ENCODE measurements around the gene CALML4.
A peak's percentile ranks its signal among the peaks of the same experiment; 100 is the strongest.
"Not testable (repeated sequence)": the region's sequence is repeated elsewhere in the genome, so short reads cannot be mapped to it uniquely, and the experiment has no call there.

The CALML4 gene

GRCh38 chr15:68224546-68225250 lies 19.6 kb upstream of the CALML4 start:
- DNase-seq: no peak

DNA sequence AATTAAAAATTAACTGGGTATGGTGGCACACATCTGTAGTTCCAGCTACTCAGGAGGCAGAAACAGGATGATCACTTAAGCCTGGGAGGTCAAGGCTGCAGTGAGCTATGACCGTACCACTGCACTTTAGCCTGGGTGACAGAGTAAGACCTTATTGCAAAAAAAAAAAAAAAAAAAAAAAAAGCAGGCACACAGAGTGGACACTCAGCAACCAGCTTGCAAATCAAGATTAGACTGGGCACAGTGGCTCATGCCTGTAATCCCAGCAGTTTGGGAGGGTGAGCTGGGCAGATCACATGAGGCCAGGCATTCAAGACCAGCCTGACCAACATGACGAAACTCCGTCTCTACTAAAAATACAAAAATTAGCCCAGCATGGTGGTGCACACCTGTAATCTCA lies 19.0 kb upstream of the CALML4 start:
- no peak for DNase-seq

GRCh38 chr15:68223171-68223570 lies 18.0 kb upstream of the CALML4 start:
- no peak for DNase-seq

- not testable (repeated sequence) for DNase-seq
Measured at GRCh38 chr15:68222432-68222743, 17.3 kb upstream of the CALML4 start.

DNA sequence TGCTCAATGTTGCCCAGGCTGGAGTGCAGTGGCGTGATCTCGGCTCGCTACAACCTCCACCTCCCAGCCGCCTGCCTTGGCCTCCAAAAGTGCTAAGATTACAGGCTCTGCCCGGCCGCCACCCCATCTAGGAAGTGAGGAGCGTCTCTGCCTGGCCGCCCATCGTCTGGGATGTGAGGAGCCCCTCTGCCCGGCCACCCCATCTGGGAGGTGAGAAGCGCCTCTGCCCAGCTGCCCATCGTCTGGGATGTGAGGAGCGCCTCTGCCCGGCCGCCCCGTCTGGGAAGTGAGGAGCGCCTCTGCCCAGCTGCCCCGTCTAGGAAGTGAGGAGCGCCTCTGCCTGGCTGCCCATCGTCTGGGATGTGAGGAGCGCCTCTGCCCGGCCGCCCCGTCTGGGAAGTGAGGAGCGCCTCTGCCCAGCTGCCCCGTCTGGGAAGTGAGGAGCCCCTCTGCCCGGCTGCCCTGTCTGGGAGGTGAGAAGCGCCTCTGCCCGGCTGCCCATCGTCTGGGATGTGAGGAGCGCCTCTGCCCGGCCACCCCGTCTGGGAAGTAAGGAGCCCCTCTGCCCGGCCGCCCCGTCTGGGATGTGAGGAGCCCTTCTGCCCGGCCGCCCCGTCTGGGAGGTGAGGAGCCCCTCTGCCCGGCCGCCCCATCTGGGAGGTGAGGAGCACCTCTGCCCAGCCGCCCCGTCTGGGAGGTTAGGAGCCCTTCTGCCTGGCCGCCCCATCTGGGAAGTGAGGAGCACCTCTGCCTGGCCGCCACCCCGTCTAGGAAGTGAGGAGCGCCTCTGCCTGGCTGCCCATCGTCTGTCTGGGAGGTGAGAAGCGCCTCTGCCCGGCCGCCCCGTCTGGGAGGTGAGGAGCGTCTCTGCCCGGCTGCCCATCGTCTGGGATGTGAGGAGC lies 16.6 kb upstream of the CALML4 start:
- not testable (repeated sequence) for DNase-seq

- no peak for DNase-seq
Measured at GRCh38 chr15:68220967-68221366, 15.8 kb upstream of the CALML4 start.

DNA sequence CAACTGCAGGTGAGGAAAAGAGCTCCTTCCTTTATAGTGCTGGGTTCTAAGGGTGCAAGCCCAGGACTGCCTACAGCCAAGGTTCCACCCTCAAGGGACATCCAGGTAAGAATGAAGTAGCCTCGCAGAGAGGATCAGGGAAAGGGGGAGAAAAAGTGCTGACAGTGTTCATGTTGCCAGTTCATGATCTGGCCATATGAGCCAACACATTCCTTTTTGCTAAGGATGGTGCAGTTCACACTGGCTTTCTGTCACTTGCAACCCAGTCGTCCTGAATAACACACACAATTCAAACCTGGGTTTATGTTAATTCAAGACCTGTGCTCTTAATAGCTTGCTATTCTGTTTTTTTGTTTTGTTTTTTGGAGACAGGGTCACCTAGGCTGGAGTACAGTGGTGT lies 15.4 kb upstream of the CALML4 start:
- DNase-seq: no peak

GRCh38 chr15:68218847-68219798 lies 14.0 kb upstream of the CALML4 start:
- DNase-seq: no peak

GRCh38 chr15:68218331-68218730 lies 13.2 kb upstream of the CALML4 start:
- no peak for DNase-seq

- no peak for DNase-seq
Measured at GRCh38 chr15:68217341-68217740, 12.2 kb upstream of the CALML4 start.

DNA sequence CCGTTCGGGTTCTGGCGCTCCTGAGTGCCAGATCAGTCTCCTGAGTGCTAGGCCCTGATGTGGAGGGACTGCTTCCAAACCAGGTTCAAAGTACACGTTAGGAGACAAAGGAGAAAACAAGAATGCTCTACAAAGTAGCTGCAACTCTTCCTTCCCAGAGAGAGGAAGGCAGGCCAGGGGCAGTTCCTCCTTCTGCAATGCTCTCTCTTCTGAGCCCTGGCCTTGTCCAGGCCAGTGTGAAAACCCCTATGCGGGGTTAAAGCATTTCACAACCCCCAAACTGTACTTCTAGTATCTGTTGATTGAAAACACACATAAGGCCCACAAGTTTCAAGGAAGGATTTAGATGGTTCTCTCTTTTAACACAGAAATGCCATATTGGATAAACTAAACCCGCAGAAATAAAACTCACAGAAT lies 9.7 kb upstream of the CALML4 start:
- DNase-seq: no peak

GRCh38 chr15:68213991-68214837 lies 9.1 kb upstream of the CALML4 start:
- no peak for DNase-seq

- DNase-seq: not testable (repeated sequence)
Measured at GRCh38 chr15:68213491-68213845, 8.3 kb upstream of the CALML4 start.

GRCh38 chr15:68211656-68212320 lies 6.7 kb upstream of the CALML4 start:
- DNase-seq: no peak

GRCh38 chr15:68210821-68211655 lies 5.9 kb upstream of the CALML4 start:
- DNase-seq: peak; percentile 56

DNA sequence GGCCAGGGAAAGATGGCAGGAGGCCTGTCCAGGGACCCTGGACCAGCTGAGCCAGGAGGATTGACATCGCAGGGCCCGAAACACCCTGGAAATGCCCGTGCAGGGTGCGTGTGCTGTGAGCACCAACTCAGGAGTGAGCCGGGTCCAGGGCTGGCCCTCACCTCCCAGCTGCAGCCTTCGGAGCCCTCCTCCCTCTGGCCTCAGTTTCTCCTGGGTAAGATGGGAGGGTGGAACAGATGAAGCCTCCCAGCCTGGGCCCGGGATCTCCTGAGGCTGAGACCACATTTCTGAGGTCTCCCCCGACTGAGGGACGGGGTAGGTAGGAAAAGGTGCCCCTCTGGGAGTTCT lies 5.3 kb upstream of the CALML4 start:
- no peak for DNase-seq

- DNase-seq: no peak
Measured at GRCh38 chr15:68209735-68210408, 4.7 kb upstream of the CALML4 start.

- no peak for DNase-seq
Measured at GRCh38 chr15:68209272-68209671, 4.1 kb upstream of the CALML4 start.

- DNase-seq: no peak
Measured at GRCh38 chr15:68208636-68209240, 3.6 kb upstream of the CALML4 start.

GRCh38 chr15:68208136-68208535 lies 3.0 kb upstream of the CALML4 start:
- no peak for DNase-seq
